ENCODE data around the gene KLF8. TPM values are rescaled to one million over a fixed set of nuclear protein-coding genes. Genes with fewer than 3 reads are reported as not detected.
A peak's percentile ranks its signal among the peaks of the same experiment; 100 is the strongest.
"Not testable (repeated sequence)": the region's sequence is repeated elsewhere in the genome, so short reads cannot be mapped to it uniquely, and the experiment has no call there.

The KLF8 gene
- total RNA-seq = 17.7 TPM
- long read RNA-seq, partial matches to known transcripts = 0 of 3 reads
- long read RNA-seq, other reads (novel, unspliced or antisense) = 1 of 3 reads

GRCh38 chrX:56232221-56233082, at the start of gene KLF8:
Gene KLF8, plus strand, starts transcription at chrX:56232356. Its CDS starts 979 bp downstream, at chrX:56233335.
- no peaks in the 10 kb centered on the region for H3K27me3 ChIP-seq (ENCODE audit: low read depth)
- no peaks in the 10 kb centered on the region for H3K4me1 ChIP-seq
- TF ChIP-seq, protein P1, sequence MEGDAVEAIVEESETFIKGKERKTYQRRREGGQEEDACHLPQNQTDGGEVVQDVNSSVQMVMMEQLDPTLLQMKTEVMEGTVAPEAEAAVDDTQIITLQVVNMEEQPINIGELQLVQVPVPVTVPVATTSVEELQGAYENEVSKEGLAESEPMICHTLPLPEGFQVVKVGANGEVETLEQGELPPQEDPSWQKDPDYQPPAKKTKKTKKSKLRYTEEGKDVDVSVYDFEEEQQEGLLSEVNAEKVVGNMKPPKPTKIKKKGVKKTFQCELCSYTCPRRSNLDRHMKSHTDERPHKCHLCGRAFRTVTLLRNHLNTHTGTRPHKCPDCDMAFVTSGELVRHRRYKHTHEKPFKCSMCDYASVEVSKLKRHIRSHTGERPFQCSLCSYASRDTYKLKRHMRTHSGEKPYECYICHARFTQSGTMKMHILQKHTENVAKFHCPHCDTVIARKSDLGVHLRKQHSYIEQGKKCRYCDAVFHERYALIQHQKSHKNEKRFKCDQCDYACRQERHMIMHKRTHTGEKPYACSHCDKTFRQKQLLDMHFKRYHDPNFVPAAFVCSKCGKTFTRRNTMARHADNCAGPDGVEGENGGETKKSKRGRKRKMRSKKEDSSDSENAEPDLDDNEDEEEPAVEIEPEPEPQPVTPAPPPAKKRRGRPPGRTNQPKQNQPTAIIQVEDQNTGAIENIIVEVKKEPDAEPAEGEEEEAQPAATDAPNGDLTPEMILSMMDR (IDR thresholded peaks at IDR 0.05) = no peak
- intact Hi-C loops (cut with DNase I) = no loop called here
- ATAC-seq (peak; percentile 85 to 93), DNase-seq (peak; percentile 69)
- H3K27ac ChIP-seq = peak within 1 kb of the TSS; percentile 75
- no peaks in the 10 kb centered on the region for H3K36me3 ChIP-seq
- H3K9me3 ChIP-seq = no peaks in the 10 kb centered on the region
- H3K4me3 ChIP-seq = peak within 1 kb of the TSS; percentile 63

DNA sequence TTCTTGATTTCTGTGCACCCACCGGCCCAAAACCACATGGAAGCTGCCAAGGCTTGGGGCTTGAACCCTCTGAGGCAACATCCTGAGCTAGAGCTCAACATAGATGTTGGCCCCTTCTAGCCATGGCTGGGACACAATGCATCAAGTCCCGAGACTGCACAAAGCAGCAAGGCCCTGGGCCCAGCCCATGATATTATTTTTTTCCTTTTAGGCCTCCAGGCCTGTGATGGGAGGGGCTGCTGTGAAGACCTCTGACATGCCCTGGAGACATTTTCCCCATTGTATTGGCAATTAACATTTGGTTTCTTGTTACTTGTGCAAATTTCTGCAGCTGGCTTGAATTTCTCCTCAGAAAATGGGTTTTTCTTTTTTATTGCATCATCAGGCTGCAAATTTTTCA, 25.2 kb upstream of the KLF8 start:
- H3K4me1 ChIP-seq; H3K9me3 ChIP-seq; H3K27me3 ChIP-seq (ENCODE audit: low read depth); H3K27ac ChIP-seq; ATAC-seq; H3K36me3 ChIP-seq; DNase-seq; H3K4me3 ChIP-seq; intact Hi-C loops (cut with DNase I): not testable (repeated sequence)

DNA sequence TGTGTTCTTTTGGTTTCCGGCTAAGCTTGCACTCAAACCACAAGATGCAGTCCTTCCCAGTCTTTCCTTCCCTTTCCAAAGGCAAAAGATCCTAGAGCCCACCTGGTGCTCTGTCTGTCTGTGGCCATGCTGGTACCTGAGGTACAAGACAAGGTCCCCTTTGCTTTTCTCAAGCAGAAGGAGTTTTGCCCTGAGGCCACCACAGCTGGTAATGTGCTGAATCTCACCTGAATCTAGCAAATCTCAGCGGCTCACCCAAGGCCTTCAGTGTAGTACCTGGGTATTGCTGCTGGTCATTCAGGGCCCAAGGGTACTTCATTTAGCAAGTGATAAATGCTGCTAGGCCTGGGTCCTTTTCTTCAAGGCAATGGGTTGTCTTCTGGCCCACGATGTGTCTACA, 20.5 kb upstream of the KLF8 start:
- intact Hi-C loops (cut with DNase I) = no loop called here
- Histone ChIP-seq H3K36me3 (no peaks in the 10 kb centered on the region), H3K27me3 (ENCODE audit: low read depth) (no peaks in the 10 kb centered on the region), H3K9me3 (no peaks in the 10 kb centered on the region), H3K27ac (no peak overlapping the region), H3K4me1 (no peaks in the 10 kb centered on the region), H3K4me3 (no peak overlapping the region)
- ATAC-seq = no peak
- TF ChIP-seq, protein P1 (IDR thresholded peaks at IDR 0.05) = no peak
- DNase-seq = no peak

DNA sequence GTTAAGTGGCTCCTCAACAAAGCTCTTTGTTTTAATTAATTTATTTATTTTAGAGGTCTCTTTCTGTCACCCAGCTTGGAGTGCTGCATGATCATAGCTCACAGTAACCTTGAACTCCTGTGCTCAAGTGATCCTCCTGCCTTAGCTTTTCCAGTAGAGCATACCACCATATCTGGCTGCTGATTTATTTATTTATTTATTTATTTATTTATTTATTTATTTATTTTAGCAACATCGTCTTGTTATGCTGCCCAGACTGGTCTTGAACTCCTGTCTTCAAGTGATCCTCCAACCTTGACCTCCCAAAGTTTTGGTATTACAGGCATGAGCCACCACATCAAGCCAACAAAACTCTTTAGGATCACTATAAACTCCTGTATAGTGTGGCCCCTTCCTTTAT, 15.8 kb upstream of the KLF8 start:
- Histone ChIP-seq H3K27me3 (ENCODE audit: low read depth) (no peaks in the 10 kb centered on the region), H3K4me1 (no peaks in the 10 kb centered on the region), H3K36me3 (no peaks in the 10 kb centered on the region), H3K4me3 (no peak overlapping the region), H3K27ac (no peak overlapping the region), H3K9me3 (no peaks in the 10 kb centered on the region)
- no peak for ATAC-seq
- TF ChIP-seq, protein P1 (IDR thresholded peaks at IDR 0.05) = no peak
- intact Hi-C loops (cut with DNase I) = no loop called here
- no peak for DNase-seq

GRCh38 chrX:56219700-56220099, 12.5 kb upstream of the KLF8 start:
- Histone ChIP-seq H3K36me3 (no peaks in the 10 kb centered on the region), H3K9me3 (no peaks in the 10 kb centered on the region), H3K4me3 (no peak overlapping the region), H3K4me1 (no peaks in the 10 kb centered on the region), H3K27ac (no peak overlapping the region), H3K27me3 (ENCODE audit: low read depth) (no peaks in the 10 kb centered on the region)
- ATAC-seq = peak in 1 of 2 donors; percentile 31
- TF ChIP-seq, protein P1 (IDR thresholded peaks at IDR 0.05) = peak; percentile 30
- no peak for DNase-seq
- intact Hi-C loops (cut with DNase I) = no loop called here

DNA sequence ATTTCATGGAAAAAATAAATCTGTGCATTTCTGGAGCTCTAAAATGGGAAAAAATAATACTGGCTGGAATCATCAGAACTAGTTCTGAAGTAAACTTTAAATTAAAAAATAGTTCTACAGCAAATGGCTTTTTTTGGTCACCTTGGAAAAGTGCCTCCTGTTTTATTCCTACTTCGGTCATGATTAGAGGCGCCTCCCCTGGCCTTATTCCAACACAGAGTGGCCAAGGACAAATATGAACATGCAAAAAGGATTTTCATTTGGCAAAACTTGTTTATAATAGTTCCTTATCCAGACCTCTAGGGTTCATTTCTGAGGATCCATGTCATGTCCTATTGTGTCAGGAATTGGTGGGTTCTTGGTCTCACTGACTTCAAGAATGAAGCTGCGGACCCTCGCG, 11.1 kb upstream of the KLF8 start:
- no peak for DNase-seq
- ATAC-seq = no peak
- TF ChIP-seq, protein P1 (IDR thresholded peaks at IDR 0.05) = no peak
- no peaks in the 10 kb centered on the region for H3K36me3 ChIP-seq
- intact Hi-C loops (cut with DNase I) = no loop called here
- no peak overlapping the region for H3K4me3 ChIP-seq
- H3K9me3 ChIP-seq = no peaks in the 10 kb centered on the region
- H3K27ac ChIP-seq = no peak overlapping the region
- no peaks in the 10 kb centered on the region for H3K27me3 ChIP-seq (ENCODE audit: low read depth)
- H3K4me1 ChIP-seq = no peaks in the 10 kb centered on the region
